Activated CD4-positive, alpha-beta T cell treated with anti-CD3 and anti-CD28 coated beads, Interleukin-2, amount 50 U/mL, for 1 hour (primary cell): Measurements from ENCODE around the gene BLOC1S2.
"Not testable (repeated sequence)": the region's sequence is repeated elsewhere in the genome, so short reads cannot be mapped to it uniquely, and the experiment has no call there.

Experiments
- DNase-seq: peaks from one replicate; pipeline ENCODE4 v3.0.0-alpha.2; 2020

The BLOC1S2 gene

GRCh38 chr10:100286051-100287033 is at the start of gene BLOC1S2:
Gene BLOC1S2, minus strand, starts transcription at chr10:100286680. Its CDS starts 21 bp downstream, at chr10:100286659.
- peak; percentile 79 for DNase-seq

GRCh38 chr10:100334762-100335161 is 48.3 kb upstream of the BLOC1S2 start:
- DNase-seq, result no peak

DNA sequence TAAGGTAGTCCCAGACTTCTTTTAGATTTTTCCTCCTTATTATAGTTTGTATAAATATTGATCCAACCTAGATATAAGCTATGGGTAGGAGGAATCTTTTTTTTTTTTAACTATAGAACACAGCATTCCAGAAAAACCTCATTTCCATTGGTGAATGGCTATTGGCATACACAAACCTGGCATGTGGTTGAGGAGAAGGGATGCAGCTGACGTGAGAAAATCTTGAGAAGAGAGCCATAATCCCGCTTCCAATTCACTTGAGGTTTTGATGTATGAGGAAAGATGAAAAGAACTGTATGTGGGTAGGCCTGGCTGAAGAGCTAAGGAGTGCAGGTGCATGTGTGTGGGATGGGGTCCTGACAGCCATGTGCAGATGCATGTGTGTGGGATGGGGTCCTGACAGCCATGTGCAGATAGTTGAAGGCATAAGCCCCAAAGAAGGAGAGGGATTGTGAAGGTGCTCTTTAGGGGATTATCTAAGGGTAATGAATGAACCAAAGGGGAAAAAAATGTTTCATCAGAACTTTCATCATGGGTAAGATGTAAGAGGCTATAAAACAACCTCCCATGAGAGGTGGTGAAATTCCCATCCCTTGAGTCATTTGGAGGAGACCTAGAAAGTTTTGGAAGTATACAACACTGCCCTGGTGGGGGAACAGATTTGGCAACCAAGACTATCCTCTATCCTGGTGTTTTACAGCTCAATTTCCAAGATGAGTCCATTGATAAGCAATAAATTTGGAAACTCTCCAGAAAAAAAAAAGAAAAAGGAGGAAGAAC is 47.4 kb upstream of the BLOC1S2 start:
- no peak for DNase-seq

DNA sequence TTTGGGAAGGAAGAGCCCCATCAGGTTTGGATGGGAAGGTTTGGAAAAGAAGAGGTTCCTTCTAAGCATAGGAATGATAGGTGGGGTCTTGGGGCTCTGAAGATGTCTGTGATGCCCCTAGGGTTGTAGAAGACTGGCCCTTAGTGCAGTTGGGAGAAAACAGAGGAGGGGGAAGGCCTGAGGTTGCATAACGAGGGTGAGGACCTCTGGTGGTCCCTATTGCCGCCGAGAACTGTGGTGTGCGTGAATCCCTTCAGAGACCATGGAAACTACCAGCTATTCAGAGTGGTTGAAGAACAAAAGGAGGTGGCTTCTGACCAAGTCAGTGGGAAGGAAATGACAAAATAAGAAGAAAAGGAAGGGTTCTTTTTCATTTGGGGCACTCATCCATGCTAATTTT is 46.6 kb upstream of the BLOC1S2 start:
- DNase-seq, result no peak

DNA sequence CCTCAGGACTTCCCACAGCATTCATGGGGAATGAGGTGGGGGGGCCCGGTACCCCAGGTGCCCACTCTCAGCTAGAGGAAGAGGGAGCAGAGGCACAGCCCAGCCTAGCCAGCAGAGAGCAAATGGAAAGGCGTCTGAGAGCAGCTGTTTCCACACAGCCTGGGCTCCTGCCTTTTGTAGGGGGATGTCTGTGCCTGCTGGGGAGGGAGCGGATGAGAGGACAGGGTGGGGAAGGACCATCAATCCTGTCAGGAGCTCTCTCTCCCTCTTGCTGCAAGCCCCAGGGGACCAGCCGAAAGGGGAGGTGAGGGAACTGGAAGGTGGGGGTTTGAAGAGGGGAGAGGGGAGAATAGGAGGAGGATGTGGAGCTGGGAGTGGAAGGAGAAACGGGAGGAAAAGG is 43.6 kb upstream of the BLOC1S2 start, which contains the start of gene PKD2L1:
Gene PKD2L1 (minus strand): TSS at position 150 of the 400 bp plus-strand sequence. CDS start 125 bp downstream, at position 25.
- no peak for DNase-seq

GRCh38 chr10:100328198-100328597 is 41.7 kb upstream of the BLOC1S2 start:
- DNase-seq, result no peak

- DNase-seq, result no peak
Observed at GRCh38 chr10:100327718-100328009, 41.2 kb upstream of the BLOC1S2 start.

GRCh38 chr10:100327007-100327717 is 40.7 kb upstream of the BLOC1S2 start:
- DNase-seq, result no peak

GRCh38 chr10:100325158-100325557 is 38.7 kb upstream of the BLOC1S2 start:
- DNase-seq, result no peak

GRCh38 chr10:100319707-100320402 is 33.4 kb upstream of the BLOC1S2 start:
- DNase-seq, result no peak

DNA sequence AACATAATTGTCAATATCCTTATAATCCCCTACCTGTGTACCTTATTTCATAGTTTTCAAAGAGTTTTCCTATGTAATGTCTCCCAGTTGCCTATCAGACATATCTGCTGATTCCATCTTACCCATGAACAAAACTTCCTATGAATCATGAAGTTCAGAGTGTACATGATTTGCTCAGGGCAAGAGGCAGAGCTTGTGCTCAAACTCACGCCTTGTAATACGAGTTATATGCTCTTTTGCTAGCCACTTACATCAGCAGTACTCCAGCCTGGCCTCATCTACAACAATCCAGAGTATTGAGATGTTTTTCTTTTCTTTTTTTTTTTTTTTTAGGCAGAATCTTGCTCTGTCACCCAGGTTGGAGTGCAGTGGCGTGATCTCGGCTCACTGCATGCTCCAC is 31.7 kb upstream of the BLOC1S2 start:
- no peak for DNase-seq

DNA sequence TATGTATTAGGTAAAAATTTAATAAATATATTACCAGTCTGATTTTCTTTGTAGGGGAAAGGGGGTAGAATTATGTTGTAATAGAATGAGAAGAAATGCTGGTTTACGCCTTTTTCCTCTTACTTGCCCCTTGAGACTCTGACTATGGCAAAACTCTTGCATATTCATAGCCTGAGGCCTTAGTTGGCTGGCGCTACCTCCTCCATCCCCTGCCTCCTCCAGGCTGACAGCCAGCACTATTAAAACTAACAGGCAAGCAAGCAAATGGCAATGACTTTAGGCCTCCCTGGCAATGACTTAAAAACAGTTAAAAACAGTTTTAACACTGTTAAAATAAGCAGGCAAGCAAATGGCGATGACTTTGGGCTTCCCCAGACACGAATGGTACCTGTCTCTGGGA is 29.1 kb upstream of the BLOC1S2 start:
- no peak for DNase-seq

DNA sequence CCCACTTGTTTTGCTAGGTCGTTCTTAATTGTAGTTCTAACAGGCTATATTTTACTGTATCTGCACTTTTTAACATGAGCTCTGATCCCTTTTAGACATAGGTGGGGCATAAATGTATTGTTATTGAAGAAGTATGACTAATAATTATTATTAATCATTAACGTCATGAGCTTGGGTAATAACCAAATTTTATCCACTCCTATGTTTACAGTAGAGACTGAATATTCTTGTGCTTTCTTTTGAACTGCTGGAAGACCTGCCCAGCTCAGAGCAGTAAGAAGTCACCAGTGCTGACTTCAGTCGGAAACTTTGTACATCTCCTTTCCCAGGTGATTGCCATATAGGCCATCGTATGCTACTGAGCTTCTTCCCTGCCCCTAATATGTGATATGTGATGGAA is 24.8 kb upstream of the BLOC1S2 start:
- no peak for DNase-seq

DNA sequence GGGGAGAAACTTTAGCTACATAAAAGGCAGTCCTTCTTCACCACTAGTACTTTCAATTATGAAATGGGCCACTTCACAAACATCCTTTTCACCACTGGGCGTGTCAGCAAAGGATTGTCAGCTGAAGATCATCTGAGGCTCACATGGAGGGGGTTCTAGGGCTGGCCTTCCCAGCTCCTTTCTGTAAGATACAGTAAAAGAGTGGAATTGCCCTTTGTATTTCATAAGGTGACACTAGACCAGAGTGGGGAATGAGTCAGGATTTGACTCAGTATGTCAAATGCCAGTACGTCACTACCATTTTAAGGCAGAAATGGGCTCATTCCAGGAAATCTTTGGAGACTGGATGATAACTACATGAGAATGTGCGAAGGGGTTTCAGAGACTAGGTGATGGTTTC is 21.2 kb upstream of the BLOC1S2 start:
- DNase-seq, result no peak

- no peak for DNase-seq
Observed at GRCh38 chr10:100306861-100307260, 20.4 kb upstream of the BLOC1S2 start.

GRCh38 chr10:100304414-100304813 is 17.9 kb upstream of the BLOC1S2 start:
- no peak for DNase-seq

DNA sequence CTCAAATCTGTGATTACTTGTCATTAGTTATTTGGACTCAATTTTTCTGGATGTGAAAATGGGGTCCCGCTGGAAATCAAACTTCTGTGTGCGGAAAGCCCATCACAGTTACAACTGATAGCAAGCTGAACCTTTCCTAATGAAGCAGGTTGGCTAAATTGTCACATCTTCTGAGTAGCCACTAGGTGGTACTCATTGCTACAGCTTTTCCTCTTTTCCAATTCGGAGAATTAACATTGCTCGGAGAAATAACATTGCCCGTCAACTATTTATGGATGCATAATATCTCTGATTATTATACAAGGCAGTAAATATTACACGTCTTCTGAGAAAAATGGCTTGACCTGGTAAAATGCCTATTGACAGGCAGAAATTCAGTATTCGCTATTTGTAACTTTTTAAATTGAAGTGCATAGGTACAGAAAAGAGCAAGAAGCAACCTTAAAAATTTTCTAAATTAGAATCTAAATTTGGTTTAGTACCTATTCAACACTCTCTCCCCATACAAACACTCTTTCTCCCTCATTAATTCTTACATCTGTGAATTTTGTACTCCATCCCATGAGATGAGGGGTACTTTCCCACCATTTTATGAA is 17.3 kb upstream of the BLOC1S2 start:
- DNase-seq, result no peak

GRCh38 chr10:100301123-100301522 is 14.6 kb upstream of the BLOC1S2 start:
- DNase-seq, result not testable (repeated sequence)

DNA sequence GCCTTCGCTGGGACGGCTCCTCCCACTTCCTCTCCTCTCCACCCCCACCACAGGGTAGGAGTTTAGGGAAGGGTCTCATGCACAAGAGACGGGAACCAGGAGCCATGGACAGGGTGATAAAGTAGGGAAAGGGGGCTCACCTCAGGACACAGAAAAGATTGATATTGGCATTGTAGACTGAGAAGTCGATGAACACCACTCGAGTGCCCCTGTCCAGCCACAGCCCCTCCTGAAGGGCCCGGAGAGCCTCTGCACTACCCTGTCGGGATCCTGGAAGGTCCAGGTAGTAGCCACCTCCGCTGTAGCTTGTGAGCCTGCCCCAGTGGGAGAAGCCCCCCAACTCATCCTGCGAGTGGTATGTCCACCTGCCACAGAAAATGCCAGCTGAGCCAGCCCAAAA is 10.8 kb upstream of the BLOC1S2 start:
- no peak for DNase-seq

DNA sequence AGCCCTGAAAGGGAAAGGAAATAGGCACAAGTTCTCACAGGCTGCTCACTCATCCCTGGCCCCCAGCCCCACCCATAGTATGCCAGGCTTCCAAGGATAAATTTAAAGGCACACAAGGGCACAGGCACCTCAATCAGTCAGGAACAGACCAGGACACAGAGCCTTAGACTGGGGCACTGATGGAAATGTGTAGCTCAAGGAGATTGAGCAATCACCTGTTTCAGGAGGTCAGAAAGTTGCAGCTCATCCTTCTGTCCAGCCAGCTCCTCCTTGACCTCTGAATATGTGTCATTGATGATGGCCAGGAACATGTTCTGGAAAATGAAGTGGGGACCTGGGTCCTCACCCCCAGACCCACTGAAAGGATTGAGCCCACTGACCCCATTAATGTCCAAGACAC is 6.6 kb upstream of the BLOC1S2 start:
- DNase-seq, result no peak

DNA sequence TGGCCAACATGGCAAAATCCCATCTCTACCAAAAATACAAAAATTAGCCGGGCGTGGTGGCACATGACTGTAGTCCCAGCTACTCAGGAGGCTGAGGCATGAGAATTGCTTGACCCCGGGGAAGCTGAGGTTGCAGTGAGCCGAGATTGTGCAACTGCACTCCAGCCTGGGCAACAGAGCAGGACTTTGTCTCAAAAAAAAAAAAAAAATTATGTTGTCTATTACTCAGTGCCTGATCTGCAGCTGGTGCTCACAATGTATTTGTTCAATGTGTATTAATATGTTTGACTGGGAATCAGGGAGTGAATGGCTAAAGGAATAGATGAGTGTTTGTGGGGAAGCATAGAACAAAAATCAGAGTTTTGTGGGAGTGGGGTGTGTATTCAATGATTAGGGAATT is 5.8 kb upstream of the BLOC1S2 start:
- DNase-seq, result not testable (repeated sequence)

- DNase-seq, result no peak
Observed at GRCh38 chr10:100291356-100291755, 4.9 kb upstream of the BLOC1S2 start.
